DMS79 (cell line): ENCODE measurements around the gene HOOK1.
A peak's percentile ranks its signal among the peaks of the same experiment; 100 is the strongest.
"Not testable (repeated sequence)": the region's sequence is repeated elsewhere in the genome, so short reads cannot be mapped to it uniquely, and the experiment has no call there.

Experiments
- DNase-seq: peaks from one replicate; lab custom pipeline; 2025; lab: John Stamatoyannopoulos, UW

HOOK1 gene

DNA sequence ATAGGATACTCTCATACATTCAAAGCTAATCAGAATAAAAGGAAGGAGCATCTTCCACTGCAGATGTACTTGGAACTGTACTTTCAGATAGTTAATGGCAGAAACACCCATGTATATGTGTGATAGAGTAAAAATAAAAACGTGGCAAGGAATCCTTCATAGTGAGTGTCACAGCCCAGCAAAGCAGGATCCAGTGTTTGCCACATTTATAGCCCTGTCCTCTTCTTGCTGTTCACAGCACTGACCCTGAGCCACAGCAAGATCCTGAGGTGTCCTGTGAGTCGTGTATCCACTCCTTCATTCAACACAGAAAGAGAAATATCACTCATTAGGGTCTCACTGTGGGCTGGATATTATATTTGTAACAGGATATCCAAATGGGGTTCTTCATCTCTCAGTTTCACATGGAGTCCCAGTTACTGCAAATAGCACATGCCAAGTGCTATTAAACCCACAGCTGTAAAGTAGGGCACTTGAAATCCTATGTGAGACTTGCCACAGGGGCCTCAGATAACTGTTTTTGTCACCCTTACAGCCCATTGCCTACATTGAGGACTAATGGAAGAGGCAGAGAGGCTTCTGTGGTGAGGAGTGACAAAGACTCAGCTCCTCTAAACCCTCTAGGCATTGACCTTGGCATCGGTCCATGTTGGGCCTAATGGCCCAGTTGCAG lies 70.5 kb downstream of the HOOK1 start:
- DNase-seq, result peak; percentile 20

DNA sequence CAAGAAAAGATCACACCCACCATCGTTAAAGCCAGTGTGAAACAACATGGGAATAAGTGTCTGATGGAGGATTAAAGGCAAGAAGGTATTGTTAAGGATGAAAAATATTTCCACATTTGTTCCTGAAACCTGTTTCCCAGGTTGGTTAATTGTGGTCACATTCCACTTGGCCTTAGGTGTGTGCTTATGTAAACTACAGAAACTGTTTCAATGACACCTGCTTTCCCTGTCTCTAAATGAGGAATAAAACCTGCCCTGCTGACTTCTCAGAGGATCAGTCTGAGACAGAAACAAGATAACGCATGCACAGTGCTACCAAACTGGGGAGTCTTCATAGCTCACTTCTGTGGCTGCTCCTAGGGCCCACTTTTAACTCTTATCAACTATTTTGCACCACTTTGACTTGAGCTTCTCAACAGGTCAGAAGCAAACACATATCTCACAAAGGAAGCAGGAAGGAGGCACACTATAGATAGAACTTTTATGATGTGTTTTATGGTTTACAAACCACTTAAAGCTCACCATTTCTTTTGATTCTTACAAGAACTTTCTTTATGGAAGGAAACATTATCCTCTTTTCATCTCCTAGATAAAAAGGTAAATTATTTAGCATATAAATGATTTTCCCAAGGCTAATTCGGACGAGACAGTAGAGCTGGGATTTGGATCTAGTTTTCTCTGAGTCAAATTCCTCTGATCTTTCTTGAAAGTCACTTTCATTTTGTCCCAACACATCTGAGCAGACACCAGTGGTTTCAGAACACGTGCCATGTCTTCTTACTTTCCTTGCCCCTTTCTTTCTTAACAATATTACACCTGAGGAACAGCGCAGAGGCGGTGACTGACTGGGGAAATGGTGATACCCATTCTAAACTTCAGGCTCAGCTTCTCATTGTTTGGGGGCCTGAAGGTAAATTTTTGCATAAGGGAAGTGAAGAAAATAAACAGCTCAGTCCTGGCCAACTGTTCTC lies 78.4 kb downstream of the HOOK1 start:
- no peak for DNase-seq

DNA sequence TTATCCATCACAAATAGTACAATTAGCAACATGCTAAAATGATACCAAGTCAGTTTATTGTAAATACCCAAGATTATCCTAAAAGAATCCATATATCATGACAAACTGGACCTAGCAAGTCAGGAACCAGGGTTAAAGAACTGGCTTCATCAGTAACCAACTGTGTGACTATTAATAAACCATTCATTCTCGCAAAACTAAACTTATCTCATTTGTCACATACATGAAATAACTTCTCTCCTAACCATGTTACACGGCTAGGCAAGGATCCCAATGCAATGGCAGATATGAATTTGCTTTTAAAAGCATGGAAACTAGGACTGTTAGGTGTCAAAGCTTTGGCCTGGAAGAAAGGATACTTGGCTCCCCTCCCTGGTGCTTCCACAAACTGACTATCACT lies 82.4 kb downstream of the HOOK1 start:
- DNase-seq, result no peak

DNA sequence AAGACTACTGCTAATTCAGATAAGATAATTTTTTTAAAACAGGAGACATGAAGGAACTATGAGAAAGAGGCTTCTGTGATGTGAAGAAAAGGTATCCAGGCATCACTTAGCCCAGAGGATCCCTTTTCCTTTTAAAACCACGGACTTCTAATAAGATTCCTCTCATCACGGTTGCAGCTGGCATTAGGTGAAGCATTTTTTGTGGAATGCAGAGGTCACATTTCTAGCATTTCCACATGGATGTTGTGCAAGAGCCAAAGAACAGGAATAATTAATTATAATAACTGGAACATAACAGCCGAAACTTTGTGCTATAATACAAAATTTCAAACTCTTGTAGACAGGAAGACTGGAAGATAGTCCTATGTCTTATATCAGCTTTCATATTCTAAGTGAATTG lies 84.2 kb downstream of the HOOK1 start:
- DNase-seq, result no peak

DNA sequence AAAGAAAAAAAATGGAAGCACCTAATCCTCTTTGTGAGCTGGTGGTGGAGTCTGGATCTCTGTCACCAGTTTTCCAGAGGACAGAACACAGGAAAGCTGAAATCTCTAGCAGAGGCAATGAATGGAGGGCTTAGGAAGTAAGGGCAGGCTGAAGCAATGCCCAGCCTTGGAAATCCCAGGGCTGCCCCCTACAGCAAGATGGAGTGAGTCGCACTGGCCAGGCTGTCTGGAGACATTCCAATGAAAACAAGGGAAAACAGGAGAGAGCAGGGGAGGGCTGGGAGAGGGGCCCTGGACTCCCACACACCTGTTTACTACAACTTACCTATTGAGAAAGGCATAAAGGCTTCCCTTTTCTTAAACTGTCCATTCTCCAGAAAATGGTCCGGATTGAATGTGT lies 85.9 kb downstream of the HOOK1 start:
- no peak for DNase-seq

DNA sequence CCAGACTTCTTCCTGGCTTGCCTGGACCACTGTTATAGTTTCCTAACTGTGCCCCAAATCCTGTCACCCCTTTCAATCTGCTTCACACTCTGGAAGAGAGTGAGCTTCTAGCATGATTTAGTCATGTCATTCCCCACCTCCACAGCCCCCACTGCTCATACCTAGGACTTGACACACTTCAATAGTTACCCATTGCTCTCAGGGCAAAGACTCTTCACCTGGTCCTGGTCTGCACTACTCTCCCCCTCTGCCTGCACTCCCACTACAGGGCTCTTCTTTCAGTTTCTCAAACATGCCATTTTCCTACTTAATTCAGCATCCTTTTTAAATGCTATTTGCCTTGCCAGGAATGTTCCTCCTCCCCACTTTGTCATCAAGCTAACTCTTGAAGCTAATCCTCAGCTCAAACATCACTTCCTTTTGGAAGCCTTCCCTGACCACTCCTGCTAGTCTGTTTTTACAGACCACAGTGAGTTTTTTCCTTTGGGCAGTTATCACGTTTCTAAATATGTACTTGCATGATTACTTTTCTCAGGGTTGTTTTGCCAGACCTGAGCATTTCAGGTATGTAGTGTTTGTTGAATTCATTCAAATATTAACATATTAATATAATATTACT lies 87.1 kb downstream of the HOOK1 start:
- DNase-seq, result no peak

DNA sequence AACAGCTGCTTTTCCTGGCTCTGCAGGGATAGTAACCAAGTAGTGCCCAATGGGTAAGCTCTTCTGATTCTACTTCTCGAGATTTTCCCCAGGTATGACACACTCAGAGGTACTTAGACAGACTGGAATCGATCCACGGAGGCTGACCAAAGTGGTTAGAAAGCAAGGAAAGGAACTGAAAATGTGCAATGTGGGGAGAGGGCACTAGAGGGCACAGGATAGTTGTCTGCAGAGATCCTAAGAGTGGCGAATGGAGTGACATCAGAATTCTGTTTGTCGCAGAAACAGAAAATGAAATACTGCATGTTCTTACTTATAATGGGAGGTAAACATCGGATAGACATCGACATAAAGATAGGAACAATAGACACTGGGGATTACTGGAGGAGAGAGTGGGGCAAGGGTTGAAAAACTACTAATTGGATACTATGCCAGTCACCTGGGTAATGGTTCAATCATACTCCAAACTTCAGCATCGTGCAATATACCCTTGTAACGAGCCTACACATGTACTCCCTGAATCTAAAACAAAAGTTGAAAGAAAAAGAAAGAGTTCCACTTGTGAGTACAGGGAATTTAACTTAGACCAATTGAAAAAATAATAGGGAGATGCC lies 88.5 kb downstream of the HOOK1 start:
- no peak for DNase-seq

DNA sequence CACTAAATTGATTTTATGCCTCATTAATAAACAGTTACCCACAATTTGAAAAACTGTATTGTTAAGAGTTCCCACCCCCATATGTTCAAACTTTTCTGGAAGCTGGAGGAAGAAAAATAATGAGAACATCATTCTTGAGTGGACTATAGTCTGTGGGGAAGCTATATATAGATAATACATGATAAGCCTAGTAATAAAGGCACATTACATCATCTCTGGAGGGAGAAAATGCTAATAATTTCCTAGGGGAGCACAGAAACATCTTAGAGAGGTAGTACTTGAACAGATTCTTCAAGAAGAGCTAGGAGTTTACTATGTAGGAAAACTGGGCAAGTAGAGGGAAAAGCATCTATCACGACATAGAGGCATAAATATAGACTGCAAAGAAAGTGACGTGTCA lies 92.2 kb downstream of the HOOK1 start:
- DNase-seq, result no peak

DNA sequence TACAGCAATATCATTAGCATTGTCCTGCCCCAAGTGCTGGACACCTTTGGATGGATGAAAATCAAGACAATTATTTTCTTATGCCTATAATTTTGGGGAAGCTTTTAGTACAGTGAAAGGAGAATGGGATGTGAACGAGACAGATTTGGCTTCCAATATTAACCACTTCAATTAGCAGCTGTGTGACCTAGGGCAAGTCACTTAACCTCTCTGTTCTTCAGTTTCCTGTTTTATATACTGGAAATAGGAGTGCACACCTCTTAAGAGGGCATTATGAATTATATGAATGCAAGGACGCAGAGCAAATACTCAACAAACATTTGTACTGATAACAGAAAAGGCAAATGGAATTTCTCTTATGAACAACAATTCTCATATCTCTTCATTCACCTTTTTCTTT lies 93.3 kb downstream of the HOOK1 start:
- DNase-seq, result no peak

DNA sequence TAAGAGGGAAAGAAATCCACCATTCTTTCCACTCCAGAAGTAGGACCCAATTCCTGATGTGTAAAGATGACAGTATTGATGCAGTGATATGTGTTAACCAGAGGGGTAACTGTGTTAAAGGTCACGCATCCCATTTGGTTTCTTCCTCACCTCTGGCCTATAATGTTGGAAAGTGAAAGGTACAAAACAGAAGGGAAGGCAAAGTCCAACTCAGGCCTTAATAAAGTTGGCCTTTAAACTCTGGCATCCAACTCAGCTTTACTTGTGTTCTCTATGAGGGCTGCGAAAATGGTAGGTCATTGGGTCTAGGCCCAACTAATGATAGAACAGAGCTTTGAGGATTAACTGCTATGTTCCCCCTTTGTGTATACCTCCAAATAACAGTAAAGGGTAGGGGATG lies 93.9 kb downstream of the HOOK1 start:
- no peak for DNase-seq

DNA sequence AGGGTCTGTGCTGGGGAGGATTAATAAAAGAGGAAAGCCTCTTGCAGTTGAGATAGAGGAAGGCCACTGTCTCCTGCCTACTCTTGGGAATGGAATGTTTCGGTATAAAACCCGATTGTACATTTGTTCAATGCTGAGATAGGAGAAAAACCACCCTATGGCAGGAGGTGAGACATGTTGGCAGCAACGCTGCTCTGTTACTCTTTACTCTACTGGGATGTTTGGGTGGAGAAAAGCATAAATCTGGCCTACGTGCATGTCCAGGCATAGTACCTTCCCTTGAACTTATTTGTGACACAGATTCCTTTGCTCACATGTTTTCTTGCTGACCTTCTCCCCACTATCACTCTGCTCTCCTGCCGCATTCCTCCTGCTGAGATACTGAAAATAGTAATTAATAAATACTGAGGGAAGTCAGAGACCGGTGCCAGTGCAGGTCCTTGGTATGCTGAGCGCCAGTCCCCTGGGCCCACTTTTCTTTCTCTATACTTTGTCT lies 100.1 kb downstream of the HOOK1 start:
- not testable (repeated sequence) for DNase-seq

DNA sequence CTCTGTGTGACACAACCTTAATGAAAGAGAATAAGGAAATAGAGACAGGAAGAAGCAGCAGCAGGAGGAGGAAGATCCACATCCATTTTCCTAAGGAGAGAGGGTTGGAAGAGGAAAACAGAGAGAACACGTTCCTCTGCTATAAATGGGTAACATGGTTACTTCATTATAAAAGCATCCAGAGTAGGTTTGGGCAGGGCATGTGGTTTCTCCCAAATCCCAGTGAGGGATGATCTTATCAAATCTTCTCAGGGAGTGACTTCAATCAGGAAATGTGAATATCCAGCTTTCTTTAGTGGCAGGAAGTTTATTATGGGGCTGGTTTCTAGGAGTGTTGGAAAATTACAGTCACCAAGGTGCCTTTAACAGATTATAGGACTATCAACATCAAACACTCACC lies 100.8 kb downstream of the HOOK1 start:
- DNase-seq, result no peak

DNA sequence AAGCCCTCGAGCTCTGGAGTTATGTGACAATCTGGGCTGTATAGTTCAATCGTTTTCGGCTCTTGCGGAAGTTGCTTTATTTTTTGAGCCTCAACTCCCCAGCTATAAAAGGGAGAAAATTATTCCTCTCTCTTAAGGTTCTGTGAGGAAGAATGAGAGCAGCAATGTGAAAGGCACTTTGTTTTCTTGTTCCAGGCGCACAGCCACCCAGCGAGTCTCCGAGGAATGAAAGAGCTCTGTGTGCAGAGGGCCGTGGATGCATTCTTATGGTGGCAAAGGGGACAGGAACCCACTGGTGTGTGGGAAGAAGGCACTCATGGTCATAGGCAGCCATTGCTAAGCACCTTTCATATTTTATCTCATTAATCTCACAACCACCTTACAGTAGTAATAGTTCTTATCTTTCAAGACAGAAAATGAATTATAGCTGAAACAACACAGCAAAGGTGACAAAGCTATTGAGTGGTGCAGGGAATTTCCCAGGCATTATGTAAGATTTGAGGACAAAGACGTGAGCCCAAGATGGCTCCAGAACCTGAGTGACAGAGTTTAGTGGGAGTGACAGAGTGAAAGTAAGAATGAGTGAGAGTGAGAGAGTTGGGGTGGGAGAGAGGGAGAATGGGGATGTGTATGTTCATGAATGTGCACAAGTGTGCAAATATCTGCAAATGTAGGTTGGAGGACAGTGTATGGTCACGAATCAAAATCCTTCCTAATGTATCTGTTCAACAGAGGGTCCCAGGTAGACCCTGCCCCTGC lies 102.5 kb downstream of the HOOK1 start:
- no peak for DNase-seq

DNA sequence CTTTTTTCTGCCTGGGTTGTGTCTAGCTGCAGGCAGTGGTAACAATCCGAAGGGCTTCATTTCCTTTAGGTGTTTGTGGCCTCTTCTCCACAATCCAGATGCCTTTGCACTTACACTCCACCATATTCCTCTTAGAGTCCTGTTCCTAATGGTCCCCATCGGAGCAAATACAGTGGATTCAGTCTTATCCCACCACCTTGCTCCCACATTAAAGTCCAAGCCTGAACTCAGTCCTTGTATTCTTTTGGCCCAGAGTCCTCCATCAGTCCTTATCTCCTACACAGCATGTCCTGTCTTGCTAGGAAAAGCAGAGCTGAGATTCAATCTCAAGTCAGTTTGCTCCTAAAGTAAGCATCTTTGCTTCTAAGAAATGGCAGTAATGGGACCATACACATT lies 103.0 kb downstream of the HOOK1 start:
- no peak for DNase-seq

DNA sequence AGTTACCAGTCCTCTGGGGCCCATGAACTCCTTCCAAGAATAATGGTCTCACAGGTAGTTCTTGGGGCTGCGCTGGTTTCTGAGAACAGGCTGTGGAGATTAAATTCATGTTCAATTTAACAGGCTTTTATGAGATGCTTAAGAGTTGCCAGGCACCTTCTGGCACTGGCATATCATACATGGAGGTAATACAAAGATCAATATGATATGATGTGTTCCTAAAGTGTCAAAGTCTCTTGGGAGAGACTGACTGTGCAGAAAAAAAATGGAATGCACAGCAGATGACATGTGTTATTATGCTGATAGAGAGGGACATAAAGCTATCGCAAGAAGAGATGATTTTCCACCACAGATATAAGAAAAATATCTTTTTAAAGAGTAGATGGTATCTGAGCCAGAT lies 105.0 kb downstream of the HOOK1 start:
- DNase-seq, result no peak

DNA sequence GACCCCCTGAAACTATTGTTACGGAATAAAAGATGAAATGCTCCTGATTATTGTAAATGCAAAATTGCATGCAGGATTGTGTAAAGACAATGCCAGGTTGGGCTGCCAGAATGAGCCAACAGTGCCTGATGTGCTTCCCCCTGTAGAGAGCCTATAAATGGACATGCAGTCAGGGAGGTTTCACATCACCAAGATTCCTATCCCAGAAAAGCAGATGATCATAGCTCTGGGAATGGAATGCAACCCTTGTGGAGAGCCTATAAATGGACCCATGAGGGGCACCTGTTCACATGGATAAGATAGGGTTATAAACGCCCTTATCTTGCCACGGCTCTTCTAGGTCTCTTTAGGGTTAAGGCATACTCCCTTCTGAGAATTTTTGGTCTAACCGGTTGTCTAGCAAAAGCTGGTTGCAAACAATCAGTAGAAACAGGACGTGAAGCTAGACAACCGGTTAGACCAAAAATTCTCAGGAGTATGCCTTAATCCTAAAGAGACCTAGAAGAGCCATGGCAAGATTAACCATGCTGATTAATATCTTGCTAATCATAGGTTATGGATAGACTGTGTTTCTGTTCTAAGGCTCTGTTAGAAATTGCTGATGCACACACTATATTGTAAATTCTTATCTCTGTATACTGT lies 106.6 kb downstream of the HOOK1 start:
- not testable (repeated sequence) for DNase-seq

DNA sequence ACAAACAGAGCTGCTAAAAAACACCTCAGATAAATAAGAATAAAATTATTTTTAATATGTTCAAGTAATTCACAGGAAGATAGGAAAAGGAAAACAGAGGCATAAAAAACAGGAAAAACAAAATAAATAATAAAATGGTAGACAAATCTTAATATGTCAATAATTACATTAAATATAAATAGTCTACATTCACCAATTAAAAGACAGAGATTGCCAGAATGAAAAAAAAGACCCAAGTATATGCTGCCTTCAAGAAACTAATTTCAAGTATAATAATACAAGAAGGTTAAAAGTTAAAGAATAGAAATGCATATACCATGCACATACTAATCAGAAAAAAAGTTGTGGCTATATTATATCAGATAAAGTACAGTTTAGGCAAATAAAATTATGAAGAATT lies 109.9 kb downstream of the HOOK1 start:
- DNase-seq, result no peak
